ENCODE results near the gene PARD3B.

GRCh38 chr2:204750389-204750788, 205.1 kb downstream of the PARD3B start:
- TF ChIP-seq YY1 (IDR thresholded peaks at IDR 0.05; ENCODE audit: insufficient read depth, insufficient read length) (no peak), ZNF274 (IDR thresholded peaks at IDR 0.05; ENCODE audit: low read depth, low read length) (no peak)

Data from NT2/D1 (cell line).